GM12878 (cell line): ENCODE data around the gene ERVH48-1. TPM values are rescaled to one million over a fixed set of nuclear protein-coding genes. Genes with fewer than 3 reads are reported as not detected.

Source experiments
- ATAC-seq: fragments of 200-7000 bp; cut with Tn5 transposase; 3 replicates; pipeline ENCODE4 v1.9.1; 2020; ENCODE audit warnings: mild to moderate bottlenecking, moderate library complexity
- BruUV-seq: library from RNA; stranded (reverse); fragments of 400-500 nt; replicated peaks from 2 replicates; lab custom pipeline; 2021; lab: Mats Ljungman, UMichigan
- CTCF ChIA-PET: fragments of 300-600 bp; sonication (Branson Sonifier 250); formaldehyde crosslinking; extraction: SDS; loops from one replicate; lab custom pipeline; 2021; ENCODE audit warnings: inconsistent platforms; lab: Yijun Ruan, JAX
- POLR2A ChIA-PET: fragments of 350-600 bp; formaldehyde crosslinking; extraction: SDS; loops from one replicate; lab custom pipeline; 2021; ENCODE audit warnings: inconsistent platforms; lab: Charles Lee
- RAD21 ChIA-PET: fragments of 300-600 bp; sonication (Branson Sonifier 250); formaldehyde crosslinking; loops from one replicate; lab custom pipeline; 2023; ENCODE audit warnings: antibody characterized with exemption; ENCODE audit not compliant: unreplicated experiment; lab: Charles Lee
- SMC1A ChIA-PET: fragments of 300-600 bp; sonication (Branson Sonifier 250); formaldehyde crosslinking; loops from one replicate; lab custom pipeline; 2023; ENCODE audit not compliant: unreplicated experiment, uncharacterized antibody; lab: Charles Lee
- DNase-seq: peaks from one replicate; pipeline ENCODE4 v3.0.0-alpha.2; 2011; ENCODE audit warnings: low read depth, low spot score
- FAIRE-seq: peaks from 3 replicates; lab custom pipeline; 2011; peaks lifted over from hg19 to GRCh38; lab: Jason Lieb, UNC
- H2AFZ ChIP-seq: 2 replicates; pipeline ENCODE4 v1.6.0; 2011; ENCODE audit warnings: low read depth, low read length, control low read depth; ENCODE audit not compliant: control insufficient read depth
- H3K27ac ChIP-seq: 2 replicates; pipeline ENCODE4 v1.5.1; 2011; ENCODE audit warnings: control low read depth; ENCODE audit not compliant: control insufficient read depth, insufficient read depth
- H3K27me3 ChIP-seq, 2 experiments: replicated peaks in 1 of 2; 2 replicates each; pipeline versions ENCODE4 v1.6.0 to v1.6.1; 2011; ENCODE audit warnings: low read length in 1 of 2; ENCODE audit not compliant: control insufficient read depth in 2 of 2, insufficient read depth in 2 of 2
- H3K36me3 ChIP-seq, 2 experiments: 2 replicates each; pipeline ENCODE4 v1.5.1; 2011; ENCODE audit warnings: low read length in 1 of 2; ENCODE audit not compliant: control insufficient read depth in 2 of 2, insufficient read depth in 2 of 2
- H3K4me1 ChIP-seq: 2 replicates; pipeline ENCODE4 v1.6.1; 2011; ENCODE audit warnings: mild to moderate bottlenecking, low read length, moderate library complexity, mixed read lengths; ENCODE audit not compliant: control insufficient read depth, insufficient read depth
- H3K4me2 ChIP-seq: 2 replicates; pipeline ENCODE4 v1.6.0; 2011; ENCODE audit warnings: control low read depth; ENCODE audit not compliant: control insufficient read depth, insufficient read depth
- H3K4me3 ChIP-seq: fragments of 200-600 bp; sonication (generic); 2 replicates; pipeline ENCODE4 v1.5.1; 2016
- H3K79me2 ChIP-seq: 2 replicates; pipeline ENCODE4 v1.6.0; 2011; ENCODE audit warnings: low read length; ENCODE audit not compliant: control insufficient read depth, insufficient read depth
- H3K9ac ChIP-seq: 2 replicates; pipeline ENCODE4 v1.8.0; 2011; ENCODE audit warnings: low read length, control low read depth, mixed read lengths; ENCODE audit not compliant: control insufficient read depth, insufficient read depth
- H3K9me3 ChIP-seq: replicated peaks from 3 replicates; pipeline ENCODE4 v1.5.1; 2011; ENCODE audit warnings: mild to moderate bottlenecking, low read length; ENCODE audit not compliant: control insufficient read depth, insufficient read depth
- H4K20me1 ChIP-seq: 2 replicates; pipeline ENCODE4 v1.6.0; 2011; ENCODE audit not compliant: control insufficient read depth, insufficient read depth
- HDAC6 ChIP-seq: fragments of 200-600 bp; sonication (generic); IDR thresholded peaks from one replicate; pipeline ENCODE4 v1.8.0; 2017; ENCODE audit warnings: antibody characterized with exemption; ENCODE audit not compliant: unreplicated experiment
- MEF2A ChIP-seq: IDR thresholded peaks from 2 replicates; pipeline ENCODE4 v1.6.1; 2011; ENCODE audit warnings: low read depth, mild to moderate bottlenecking, low read length, moderate library complexity; ENCODE audit not compliant: insufficient read depth
- MXI1 ChIP-seq: fragments of 150-350 bp; IDR thresholded peaks from 2 replicates; pipeline ENCODE4 v1.6.1; 2011; ENCODE audit warnings: low read depth, mild to moderate bottlenecking, inconsistent platforms, low read length, improper control_type of control experiment
- SMC3 ChIP-seq: IDR thresholded peaks from 2 replicates; pipeline ENCODE4 v1.6.1; 2011; ENCODE audit warnings: low read length, improper control_type of control experiment, borderline replicate concordance
- TAF1 ChIP-seq: IDR thresholded peaks from 2 replicates; pipeline ENCODE4 v1.6.1; 2011; ENCODE audit warnings: mild to moderate bottlenecking, low read depth, low read length, borderline replicate concordance
- TARDBP ChIP-seq: IDR thresholded peaks from 2 replicates; pipeline ENCODE4 v1.6.1; 2016; ENCODE audit warnings: borderline replicate concordance
- ZZZ3 ChIP-seq: IDR thresholded peaks from 2 replicates; pipeline ENCODE4 v1.6.1; 2011; ENCODE audit warnings: low read depth; ENCODE audit not compliant: control insufficient read depth, insufficient read length
- WGBS: methylation state at CpG from one replicate; pipeline ENCODE4 v1.1.6; 2016; ENCODE audit warnings: low lambda C conversion rate; ENCODE audit not compliant: insufficient replicate concordance, insufficient coverage; ENCODE audit errors: missing lambda C conversion rate; 5-methylcytosine and 5-hydroxymethylcytosine counted together
- in situ Hi-C: fragments of 300-500 bp; cut with MboI; formaldehyde crosslinking; loops from 9 replicates; pipeline ENCODE4 v1.14.3; 2018; ENCODE audit warnings: mixed read lengths
- intact Hi-C: fragments of 100-400 bp; cut with micrococcal nuclease; formaldehyde crosslinking; loops from one replicate; pipeline ENCODE4 v1.14.2; 2022; ENCODE audit not compliant: unreplicated experiment
- polyA plus RNA-seq, 11 experiments: library from polyadenylated mRNA; depleted of rRNA in 4 of 11; unstranded in 6 of 11; stranded (reverse) in 5 of 11; fragments of >200 nt; fragmentation: Nextera tagmentation in 4 of 11; fragmentation: Illumina TruSeq in 1 of 11; extraction: Ambion mirVana in 4 of 11; extraction: Trizol in 1 of 11; gene quantifications; 1 replicate in 1 of 11; 2 replicates in 10 of 11; pipeline versions ENCODE4 v1.2.1 to v1.2.3, GENCODE V29; 2011 to 2016; ENCODE audit warnings: inconsistent platforms in 2 of 11, missing spikeins in 2 of 11, low read depth in 1 of 11
- total RNA-seq, 4 experiments: library from RNA; depleted of rRNA in 3 of 4; stranded (reverse); fragments of >200 nt in 3 of 4; fragmentation: Illumina TruSeq in 1 of 4; extraction: Trizol in 1 of 4; gene quantifications; 2 replicates each; pipeline versions ENCODE4 v1.2.1 to v1.2.3, GENCODE V29; 2013 to 2021
- TF ChIP-seq, protein P1 (sequence below): fragments of 450-650 bp; IDR thresholded peaks from 2 replicates; pipeline ENCODE4 v1.6.1; 2018; ENCODE audit warnings: borderline replicate concordance, mild to moderate bottlenecking; ENCODE audit not compliant: partially characterized antibody
- TF ChIP-seq, protein P2 (sequence below): IDR thresholded peaks from 2 replicates; pipeline ENCODE4 v1.6.1; 2011; ENCODE audit warnings: mild to moderate bottlenecking, low read depth, low read length, moderate library complexity; ENCODE audit not compliant: insufficient replicate concordance
- TF ChIP-seq, protein P3 (sequence below): fragments of 150-350 bp; IDR thresholded peaks from 2 replicates; pipeline ENCODE4 v1.6.1; 2014; ENCODE audit warnings: mild to moderate bottlenecking, low read depth, low read length
- TF ChIP-seq, protein P4 (sequence below): fragments of 450-650 bp; IDR thresholded peaks from 2 replicates; pipeline ENCODE4 v1.6.1; 2017; ENCODE audit warnings: borderline replicate concordance
- TF ChIP-seq, protein P5 (sequence below): IDR thresholded peaks from 2 replicates; pipeline ENCODE4 v1.6.1; 2011; ENCODE audit warnings: low read depth, mild to moderate bottlenecking, low read length, moderate library complexity, borderline replicate concordance; ENCODE audit errors: extremely low read depth
- TF ChIP-seq, protein P6 (sequence below): fragments of 450-650 bp; conservative IDR thresholded peaks from 2 replicates; pipeline ENCODE4 v1.6.1; 2017; ENCODE audit warnings: mild to moderate bottlenecking, moderate library complexity

The ERVH48-1 gene
- total and polyA plus RNA-seq, 10 of the 15 experiments (the other 5 are each of a cell fraction or from before 2014, with no cell fraction given), result 0.03 to 0.30 (median 0.13) TPM; not detected in 7

DNA sequence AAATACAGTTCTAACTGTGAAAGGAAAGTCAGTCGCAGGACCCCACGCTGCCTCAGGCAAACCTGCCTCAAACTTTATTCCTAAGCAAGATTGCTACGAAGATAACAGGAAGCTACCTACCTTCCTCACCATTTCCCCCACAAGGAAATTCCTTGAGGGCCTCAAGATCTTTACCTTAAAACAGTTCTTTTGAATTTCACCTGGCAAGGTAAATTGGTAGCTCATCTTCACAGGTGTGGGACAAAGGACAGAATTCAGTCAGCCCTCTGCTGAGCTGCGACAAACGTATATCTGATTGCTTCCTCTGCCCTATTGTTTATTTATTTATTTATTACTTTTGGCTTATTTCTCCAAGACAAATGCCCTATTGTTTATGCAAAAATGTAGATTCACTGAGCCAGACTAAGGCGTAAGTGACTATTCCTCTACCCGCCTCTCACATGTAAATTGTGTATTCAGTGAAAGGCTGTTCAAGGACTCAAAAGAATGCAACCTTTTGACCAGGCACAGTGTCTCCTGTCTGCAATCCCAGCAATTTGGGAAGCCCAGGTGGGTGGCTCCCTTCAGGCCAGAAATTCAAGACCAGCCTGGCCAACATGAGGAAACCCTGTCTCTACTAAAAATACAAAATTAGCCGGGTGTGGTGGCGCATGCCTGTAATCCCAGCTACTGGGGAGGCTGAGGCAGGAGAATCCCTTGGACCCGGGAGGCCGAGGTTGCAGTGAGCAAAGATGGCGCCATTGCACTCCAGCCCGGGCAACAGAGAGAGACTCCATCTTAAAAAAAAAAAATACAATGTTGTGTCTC, 31.6 kb upstream of the ERVH48-1 start:
- ChIA-PET POLR2A (no interaction called here), RAD21 (interaction anchor here (0.7 kb wide), 1 partner anchor 15 kb away, joined by 3 read pairs; no protein-coding TSS in a partner anchor), CTCF (no interaction called here), SMC1A (no interaction called here)
- FAIRE-seq (no peak), DNase-seq (no peak), ATAC-seq (no peak)
- BruUV-seq, result no TSS peak
- H3K36me3 ChIP-seq, result no peaks in the 10 kb centered on the region
- no peak overlapping the region for H3K27ac ChIP-seq
- no peak overlapping the region for H3K4me3 ChIP-seq
- H3K27me3 ChIP-seq, result no peaks in the 10 kb centered on the region
- 63% methylated on average over 12 of the region's 13 CpGs for WGBS
- H3K4me1 ChIP-seq, result no peaks in the 10 kb centered on the region
- H2AFZ ChIP-seq, result no peak overlapping the region
- no peak overlapping the region for H3K9ac ChIP-seq
- in situ Hi-C loops (no loop called here), intact Hi-C loops (no loop called here)
- H3K79me2 ChIP-seq, result no peaks in the 10 kb centered on the region
- no peaks in the 10 kb centered on the region for H3K9me3 ChIP-seq
- no peak overlapping the region for H3K4me2 ChIP-seq
- no peaks in the 10 kb centered on the region for H4K20me1 ChIP-seq
- TF ChIP-seq MXI1, result no peak
- TF ChIP-seq, protein P1, sequence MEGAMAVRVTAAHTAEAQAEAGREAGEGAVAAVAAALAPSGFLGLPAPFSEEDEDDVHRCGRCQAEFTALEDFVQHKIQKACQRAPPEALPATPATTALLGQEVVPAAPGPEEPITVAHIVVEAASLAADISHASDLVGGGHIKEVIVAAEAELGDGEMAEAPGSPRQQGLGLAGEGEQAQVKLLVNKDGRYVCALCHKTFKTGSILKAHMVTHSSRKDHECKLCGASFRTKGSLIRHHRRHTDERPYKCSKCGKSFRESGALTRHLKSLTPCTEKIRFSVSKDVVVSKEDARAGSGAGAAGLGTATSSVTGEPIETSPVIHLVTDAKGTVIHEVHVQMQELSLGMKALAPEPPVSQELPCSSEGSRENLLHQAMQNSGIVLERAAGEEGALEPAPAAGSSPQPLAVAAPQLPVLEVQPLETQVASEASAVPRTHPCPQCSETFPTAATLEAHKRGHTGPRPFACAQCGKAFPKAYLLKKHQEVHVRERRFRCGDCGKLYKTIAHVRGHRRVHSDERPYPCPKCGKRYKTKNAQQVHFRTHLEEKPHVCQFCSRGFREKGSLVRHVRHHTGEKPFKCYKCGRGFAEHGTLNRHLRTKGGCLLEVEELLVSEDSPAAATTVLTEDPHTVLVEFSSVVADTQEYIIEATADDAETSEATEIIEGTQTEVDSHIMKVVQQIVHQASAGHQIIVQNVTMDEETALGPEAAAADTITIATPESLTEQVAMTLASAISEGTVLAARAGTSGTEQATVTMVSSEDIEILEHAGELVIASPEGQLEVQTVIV, result no peak
- TF ChIP-seq SMC3, result no peak
- TF ChIP-seq, protein P2, sequence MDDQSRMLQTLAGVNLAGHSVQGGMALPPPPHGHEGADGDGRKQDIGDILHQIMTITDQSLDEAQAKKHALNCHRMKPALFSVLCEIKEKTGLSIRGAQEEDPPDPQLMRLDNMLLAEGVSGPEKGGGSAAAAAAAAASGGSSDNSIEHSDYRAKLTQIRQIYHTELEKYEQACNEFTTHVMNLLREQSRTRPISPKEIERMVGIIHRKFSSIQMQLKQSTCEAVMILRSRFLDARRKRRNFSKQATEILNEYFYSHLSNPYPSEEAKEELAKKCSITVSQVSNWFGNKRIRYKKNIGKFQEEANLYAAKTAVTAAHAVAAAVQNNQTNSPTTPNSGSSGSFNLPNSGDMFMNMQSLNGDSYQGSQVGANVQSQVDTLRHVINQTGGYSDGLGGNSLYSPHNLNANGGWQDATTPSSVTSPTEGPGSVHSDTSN, result no peak
- TF ChIP-seq HDAC6, result no peak
- TF ChIP-seq, protein P3, sequence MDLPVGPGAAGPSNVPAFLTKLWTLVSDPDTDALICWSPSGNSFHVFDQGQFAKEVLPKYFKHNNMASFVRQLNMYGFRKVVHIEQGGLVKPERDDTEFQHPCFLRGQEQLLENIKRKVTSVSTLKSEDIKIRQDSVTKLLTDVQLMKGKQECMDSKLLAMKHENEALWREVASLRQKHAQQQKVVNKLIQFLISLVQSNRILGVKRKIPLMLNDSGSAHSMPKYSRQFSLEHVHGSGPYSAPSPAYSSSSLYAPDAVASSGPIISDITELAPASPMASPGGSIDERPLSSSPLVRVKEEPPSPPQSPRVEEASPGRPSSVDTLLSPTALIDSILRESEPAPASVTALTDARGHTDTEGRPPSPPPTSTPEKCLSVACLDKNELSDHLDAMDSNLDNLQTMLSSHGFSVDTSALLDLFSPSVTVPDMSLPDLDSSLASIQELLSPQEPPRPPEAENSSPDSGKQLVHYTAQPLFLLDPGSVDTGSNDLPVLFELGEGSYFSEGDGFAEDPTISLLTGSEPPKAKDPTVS, result no peak
- TF ChIP-seq, protein P4, sequence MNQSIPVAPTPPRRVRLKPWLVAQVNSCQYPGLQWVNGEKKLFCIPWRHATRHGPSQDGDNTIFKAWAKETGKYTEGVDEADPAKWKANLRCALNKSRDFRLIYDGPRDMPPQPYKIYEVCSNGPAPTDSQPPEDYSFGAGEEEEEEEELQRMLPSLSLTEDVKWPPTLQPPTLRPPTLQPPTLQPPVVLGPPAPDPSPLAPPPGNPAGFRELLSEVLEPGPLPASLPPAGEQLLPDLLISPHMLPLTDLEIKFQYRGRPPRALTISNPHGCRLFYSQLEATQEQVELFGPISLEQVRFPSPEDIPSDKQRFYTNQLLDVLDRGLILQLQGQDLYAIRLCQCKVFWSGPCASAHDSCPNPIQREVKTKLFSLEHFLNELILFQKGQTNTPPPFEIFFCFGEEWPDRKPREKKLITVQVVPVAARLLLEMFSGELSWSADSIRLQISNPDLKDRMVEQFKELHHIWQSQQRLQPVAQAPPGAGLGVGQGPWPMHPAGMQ, result no peak
- TF ChIP-seq MEF2A, result no peak
- no peak for TF ChIP-seq TARDBP
- TF ChIP-seq TAF1, result no peak
- no peak for TF ChIP-seq ZZZ3
- TF ChIP-seq, protein P5, sequence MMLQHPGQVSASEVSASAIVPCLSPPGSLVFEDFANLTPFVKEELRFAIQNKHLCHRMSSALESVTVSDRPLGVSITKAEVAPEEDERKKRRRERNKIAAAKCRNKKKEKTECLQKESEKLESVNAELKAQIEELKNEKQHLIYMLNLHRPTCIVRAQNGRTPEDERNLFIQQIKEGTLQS, result no peak
- TF ChIP-seq, protein P6, sequence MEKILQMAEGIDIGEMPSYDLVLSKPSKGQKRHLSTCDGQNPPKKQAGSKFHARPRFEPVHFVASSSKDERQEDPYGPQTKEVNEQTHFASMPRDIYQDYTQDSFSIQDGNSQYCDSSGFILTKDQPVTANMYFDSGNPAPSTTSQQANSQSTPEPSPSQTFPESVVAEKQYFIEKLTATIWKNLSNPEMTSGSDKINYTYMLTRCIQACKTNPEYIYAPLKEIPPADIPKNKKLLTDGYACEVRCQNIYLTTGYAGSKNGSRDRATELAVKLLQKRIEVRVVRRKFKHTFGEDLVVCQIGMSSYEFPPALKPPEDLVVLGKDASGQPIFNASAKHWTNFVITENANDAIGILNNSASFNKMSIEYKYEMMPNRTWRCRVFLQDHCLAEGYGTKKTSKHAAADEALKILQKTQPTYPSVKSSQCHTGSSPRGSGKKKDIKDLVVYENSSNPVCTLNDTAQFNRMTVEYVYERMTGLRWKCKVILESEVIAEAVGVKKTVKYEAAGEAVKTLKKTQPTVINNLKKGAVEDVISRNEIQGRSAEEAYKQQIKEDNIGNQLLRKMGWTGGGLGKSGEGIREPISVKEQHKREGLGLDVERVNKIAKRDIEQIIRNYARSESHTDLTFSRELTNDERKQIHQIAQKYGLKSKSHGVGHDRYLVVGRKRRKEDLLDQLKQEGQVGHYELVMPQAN, result no peak
